ENCODE measurements around the gene XXYLT1. TPM values are rescaled to one million over a fixed set of nuclear protein-coding genes. Genes with fewer than 3 reads are reported as not detected.

The XXYLT1 gene
- total and polyA plus RNA-seq, 2 of the 8 experiments (the other 6 are each of a cell fraction or from before 2014, with no cell fraction given) = 18.9 to 23.8 TPM

DNA sequence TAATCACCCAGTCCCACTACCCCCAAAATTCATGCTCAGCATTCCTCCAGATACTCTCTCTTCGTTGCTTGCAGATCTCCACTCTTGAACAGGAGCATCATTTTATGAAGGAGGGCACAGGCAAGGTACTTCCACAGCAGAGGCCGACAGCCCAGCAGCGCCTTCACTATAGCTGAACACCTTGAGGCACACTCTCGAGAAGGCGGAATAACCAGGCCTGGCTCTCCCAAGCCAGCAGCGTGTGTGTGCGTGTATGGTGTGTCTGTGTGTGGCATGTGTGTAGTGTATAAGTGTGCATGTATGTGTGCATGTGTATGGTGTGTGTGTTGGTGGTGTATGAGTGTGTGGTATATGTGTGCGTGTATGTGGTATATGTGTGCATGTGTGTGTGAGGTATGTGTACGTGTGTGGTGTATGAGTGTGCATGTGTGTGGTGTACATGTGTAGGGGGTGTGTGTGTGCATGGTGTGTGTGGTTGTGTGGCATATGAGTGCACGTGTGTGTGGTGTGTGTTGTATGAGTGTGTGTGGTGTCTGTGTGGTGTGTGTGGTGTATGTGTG, 161.8 kb downstream of the XXYLT1 start (continued):
- TF ChIP-seq CBX8 (IDR thresholded peaks at IDR 0.05; ENCODE audit: borderline replicate concordance, low read depth, low read length) (no peak), POLR2A (IDR thresholded peaks at IDR 0.05; ENCODE audit: control extremely low read depth in 1 of 2, low read depth in 2 of 2, low read length in 2 of 2) (no peak), RFX5 (IDR thresholded peaks at IDR 0.05; ENCODE audit: borderline replicate concordance, low read depth, low read length) (no peak), RAD21 (IDR thresholded peaks at IDR 0.05 in 1 of 2, conservative IDR thresholded peaks at IDR 0.05 in 1 of 2; ENCODE audit: low read depth in 2 of 2, low read length in 2 of 2) (no peak)
